GM12878 (cell line): ENCODE data around the gene ARHGAP44. TPM values are rescaled to one million over a fixed set of nuclear protein-coding genes. Genes with fewer than 3 reads are reported as not detected.

Experiments used
- CREB1 ChIP-seq: IDR thresholded peaks from 2 replicates; pipeline ENCODE4 v1.6.1; 2012; ENCODE audit warnings: low read depth, mild to moderate bottlenecking, inconsistent platforms
- CTCF ChIP-seq, 3 experiments: IDR thresholded peaks in 2 of 3; conservative IDR thresholded peaks in 1 of 3; 2 replicates each; pipeline ENCODE4 v1.5.1; 2011; ENCODE audit warnings: low read depth in 3 of 3, low read length in 3 of 3, mild to moderate bottlenecking in 3 of 3, control low read depth in 2 of 3, moderate library complexity in 2 of 3, inconsistent platforms in 1 of 3, mixed read lengths in 1 of 3; ENCODE audit not compliant: control insufficient read depth in 2 of 3, insufficient read depth in 1 of 3; ENCODE audit errors: extremely low read depth in 1 of 3
- IKZF1 ChIP-seq: fragments of 450-650 bp; conservative IDR thresholded peaks from 2 replicates; pipeline ENCODE4 v1.6.1; 2017; ENCODE audit warnings: antibody characterized with exemption, mild to moderate bottlenecking
- PAX8 ChIP-seq: fragments of 450-650 bp; IDR thresholded peaks from 2 replicates; pipeline ENCODE4 v1.6.1; 2017; ENCODE audit warnings: mild to moderate bottlenecking, moderate library complexity
- PKNOX1 ChIP-seq: fragments of 450-650 bp; IDR thresholded peaks from 2 replicates; pipeline ENCODE4 v1.6.1; 2016; ENCODE audit warnings: mild to moderate bottlenecking
- RB1 ChIP-seq: fragments of 450-650 bp; formaldehyde crosslinking; IDR thresholded peaks from 2 replicates; pipeline ENCODE4 v1.6.1; 2017; ENCODE audit warnings: mild to moderate bottlenecking, borderline replicate concordance
- SMAD5 ChIP-seq: IDR thresholded peaks from 2 replicates; pipeline ENCODE4 v1.6.1; 2016; ENCODE audit warnings: antibody characterized with exemption, low read depth
- STAT3 ChIP-seq: IDR thresholded peaks from 2 replicates; pipeline ENCODE4 v1.6.1; 2011; ENCODE audit warnings: low read depth, low read length, improper control_type of control experiment
- ZBTB11 ChIP-seq: fragments of 450-650 bp; formaldehyde crosslinking; IDR thresholded peaks from 2 replicates; pipeline ENCODE4 v1.5.0; 2022; ENCODE audit warnings: mild to moderate bottlenecking, missing genetic modification characterization
- polyA plus RNA-seq, 11 experiments: library from polyadenylated mRNA; depleted of rRNA in 4 of 11; unstranded in 6 of 11; stranded (reverse) in 5 of 11; fragments of >200 nt; fragmentation: Nextera tagmentation in 4 of 11; fragmentation: Illumina TruSeq in 1 of 11; extraction: Ambion mirVana in 4 of 11; extraction: Trizol in 1 of 11; gene quantifications; 1 replicate in 1 of 11; 2 replicates in 10 of 11; pipeline versions ENCODE4 v1.2.1 to v1.2.3, GENCODE V29; 2011 to 2016; ENCODE audit warnings: inconsistent platforms in 2 of 11, missing spikeins in 2 of 11, low read depth in 1 of 11
- total RNA-seq, 4 experiments: library from RNA; depleted of rRNA in 3 of 4; stranded (reverse); fragments of >200 nt in 3 of 4; fragmentation: Illumina TruSeq in 1 of 4; extraction: Trizol in 1 of 4; gene quantifications; 2 replicates each; pipeline versions ENCODE4 v1.2.1 to v1.2.3, GENCODE V29; 2013 to 2021

ARHGAP44 gene
- total and polyA plus RNA-seq, 10 of the 15 experiments (the other 5 are each of a cell fraction or from before 2014, with no cell fraction given) = 0.11 to 1.2 (median 0.48) TPM

- TF ChIP-seq RB1 (no peak), ZBTB11 (no peak), PKNOX1 (no peak), IKZF1 (no peak), CTCF (IDR thresholded peaks at IDR 0.05 in 2 of 3, conservative IDR thresholded peaks at IDR 0.05 in 1 of 3; ENCODE audit: control insufficient read depth in 2 of 3, extremely low read depth in 1 of 3, insufficient read depth in 1 of 3, low read depth in 3 of 3, low read length in 3 of 3) (no peak), SMAD5 (no peak), PAX8 (no peak), STAT3 (no peak), CREB1 (no peak)
These were observed 49.7 kb downstream of the ARHGAP44 start (continued) for GRCh38 chr17:12839042-12839441.
